ENCODE measurements around the gene GLT1D1.

GLT1D1 gene

GRCh38 chr12:128966203-128966810, 113.0 kb downstream of the GLT1D1 start (continued):
- no peak for TF ChIP-seq ESRRG (CRISPR knock-in tag; IDR thresholded peaks at IDR 0.05)

- TF ChIP-seq PATZ1 (CRISPR knock-in tag; IDR thresholded peaks at IDR 0.05; ENCODE audit: borderline replicate concordance) (no peak), BACH2 (CRISPR knock-in tag; IDR thresholded peaks at IDR 0.05; ENCODE audit: borderline replicate concordance) (no peak), ZNF70 (CRISPR knock-in tag; IDR thresholded peaks at IDR 0.05) (no peak), ZFP3 (CRISPR knock-in tag; IDR thresholded peaks at IDR 0.05) (no peak), ZNF565 (CRISPR knock-in tag; conservative IDR thresholded peaks at IDR 0.05; ENCODE audit: low read depth) (no peak), ESRRG (CRISPR knock-in tag; IDR thresholded peaks at IDR 0.05) (no peak), CSRNP3 (CRISPR knock-in tag; IDR thresholded peaks at IDR 0.05) (no peak), TSHZ2 (CRISPR knock-in tag; IDR thresholded peaks at IDR 0.05) (no peak), ARNTL (CRISPR knock-in tag; IDR thresholded peaks at IDR 0.05; ENCODE audit: borderline replicate concordance, low read depth) (no peak), PPARA (CRISPR knock-in tag; IDR thresholded peaks at IDR 0.05; ENCODE audit: borderline replicate concordance) (no peak), GLIS3 (CRISPR knock-in tag; IDR thresholded peaks at IDR 0.05) (no peak), CREB5 (CRISPR knock-in tag; IDR thresholded peaks at IDR 0.05; ENCODE audit: low read depth) (no peak)
- no peak for ATAC-seq
Observed at GRCh38 chr12:128968668-128969067, 115.4 kb downstream of the GLT1D1 start.

GRCh38 chr12:128969480-128970055, 116.3 kb downstream of the GLT1D1 start:
- no peak; the same call in 2 of the 3 replicates for ATAC-seq

More at GRCh38 chr12:128969480-128970055, 116.3 kb downstream of the GLT1D1 start:
- TF ChIP-seq ZNF565 (CRISPR knock-in tag; conservative IDR thresholded peaks at IDR 0.05; ENCODE audit: low read depth): no peak
- TF ChIP-seq CSDC2 (CRISPR knock-in tag; IDR thresholded peaks at IDR 0.05): no peak
- no peak for TF ChIP-seq CSRNP3 (CRISPR knock-in tag; IDR thresholded peaks at IDR 0.05)
- no peak for TF ChIP-seq ESRRG (CRISPR knock-in tag; IDR thresholded peaks at IDR 0.05)
- TF ChIP-seq GLIS3 (CRISPR knock-in tag; IDR thresholded peaks at IDR 0.05): no peak
- TF ChIP-seq TSHZ2 (CRISPR knock-in tag; IDR thresholded peaks at IDR 0.05): no peak
- no peak for TF ChIP-seq PATZ1 (CRISPR knock-in tag; IDR thresholded peaks at IDR 0.05; ENCODE audit: borderline replicate concordance)
- TF ChIP-seq ZC3H10 (CRISPR knock-in tag; IDR thresholded peaks at IDR 0.05): no peak
- no peak for TF ChIP-seq TOX (CRISPR knock-in tag; IDR thresholded peaks at IDR 0.05; ENCODE audit: borderline replicate concordance)
- no peak for TF ChIP-seq SNAI2 (CRISPR knock-in tag; IDR thresholded peaks at IDR 0.05)
- TF ChIP-seq ISL1 (CRISPR knock-in tag; IDR thresholded peaks at IDR 0.05): no peak
